Activated CD8-positive, alpha-beta memory T cell treated with anti-CD3 and anti-CD28 coated beads for 48 hours (primary cell): Measurements from ENCODE around the gene PXT1.
"Not testable (repeated sequence)": the region's sequence is repeated elsewhere in the genome, so short reads cannot be mapped to it uniquely, and the experiment has no call there.

Experiments
- DNase-seq, 3 experiments: peaks; one replicate each; pipeline ENCODE4 v3.0.0-alpha.2; 2020; ENCODE audit warnings: low read depth in 2 of 3, low spot score in 2 of 3

The PXT1 gene

DNA sequence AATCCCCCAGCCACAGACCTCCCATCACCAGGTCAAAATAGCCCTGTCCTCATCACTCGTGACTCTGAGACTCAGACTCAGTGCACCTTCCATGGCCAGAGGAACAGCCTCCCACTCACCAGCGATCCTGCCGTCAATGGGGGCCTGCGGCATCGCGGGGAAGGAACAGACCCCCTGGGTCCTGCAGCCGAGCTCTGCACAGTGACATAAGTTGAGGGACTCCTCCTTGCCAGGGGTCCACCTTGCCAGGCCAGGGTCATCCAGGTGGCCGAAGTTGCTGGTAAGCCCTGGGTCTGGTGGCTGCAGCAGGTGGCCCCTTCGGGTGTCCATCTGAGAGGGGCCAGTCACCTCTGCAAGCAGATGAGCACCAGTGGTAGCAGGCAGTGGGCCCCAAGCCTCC is 71.4 kb downstream of the PXT1 start:
- DNase-seq: no peak

DNA sequence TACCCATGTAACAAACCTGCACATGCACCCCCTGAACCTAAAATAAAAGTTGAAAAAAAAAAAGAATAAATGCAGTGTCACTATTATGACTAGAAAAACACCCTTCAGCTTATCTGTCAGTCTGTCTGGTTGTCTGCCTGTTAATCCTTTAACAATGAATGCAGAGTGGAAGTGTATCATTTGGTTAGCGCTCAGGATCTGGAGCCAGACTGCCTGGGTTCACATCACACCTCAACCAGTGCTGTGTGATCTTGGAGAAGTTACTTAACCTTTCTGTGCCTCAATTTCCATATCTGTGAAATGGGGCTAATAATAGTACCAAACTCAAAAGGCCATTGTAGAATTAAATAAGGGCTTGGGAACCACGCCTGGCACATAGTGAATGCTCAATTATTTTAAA is 72.0 kb downstream of the PXT1 start:
- no peak for DNase-seq

GRCh38 chr6:36368921-36369865 is 73.5 kb downstream of the PXT1 start:
- no peak for DNase-seq

GRCh38 chr6:36368421-36368820 is 74.2 kb downstream of the PXT1 start:
- no peak for DNase-seq

GRCh38 chr6:36367743-36368142 is 74.9 kb downstream of the PXT1 start:
- no peak for DNase-seq

DNA sequence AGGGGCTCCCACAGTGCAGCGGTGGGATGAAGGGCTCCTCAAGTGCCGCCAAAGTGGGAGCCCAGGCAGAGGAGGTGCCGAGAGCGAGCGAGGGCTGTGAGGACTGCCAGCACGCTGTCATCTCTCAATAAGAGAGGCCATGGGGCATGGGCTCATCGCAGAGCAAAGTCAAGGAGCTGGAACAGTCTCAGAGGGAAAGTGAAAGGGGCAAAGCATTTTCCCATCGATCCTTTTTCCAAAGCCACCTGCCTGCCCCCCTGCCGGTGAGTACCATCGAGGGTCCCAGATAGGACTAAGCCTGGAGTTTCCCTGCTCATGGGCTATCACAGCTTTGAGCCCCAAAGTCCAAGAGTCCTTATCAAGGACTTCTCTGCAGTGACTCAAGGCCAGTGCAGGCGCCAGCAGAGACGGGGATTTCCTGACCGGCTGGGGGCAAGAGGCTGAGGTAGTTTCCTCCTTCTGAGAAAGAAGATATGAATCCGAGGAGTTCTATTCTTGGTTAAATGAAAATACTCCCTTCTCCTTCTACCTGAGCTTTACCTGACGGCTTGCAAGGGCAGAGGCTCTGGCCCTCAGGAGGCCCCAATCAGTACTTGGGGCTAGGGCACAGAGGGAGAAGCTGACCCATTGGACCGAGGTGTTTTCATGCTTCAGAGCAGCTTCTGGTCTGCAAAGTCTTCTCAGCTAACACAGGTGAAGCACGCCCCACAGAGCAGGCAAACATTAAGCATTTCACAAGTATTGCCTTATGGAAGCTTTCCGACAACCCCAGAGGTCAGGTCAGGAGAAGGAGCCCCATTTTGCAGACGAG is 77.8 kb downstream of the PXT1 start:
- no peak for DNase-seq

DNA sequence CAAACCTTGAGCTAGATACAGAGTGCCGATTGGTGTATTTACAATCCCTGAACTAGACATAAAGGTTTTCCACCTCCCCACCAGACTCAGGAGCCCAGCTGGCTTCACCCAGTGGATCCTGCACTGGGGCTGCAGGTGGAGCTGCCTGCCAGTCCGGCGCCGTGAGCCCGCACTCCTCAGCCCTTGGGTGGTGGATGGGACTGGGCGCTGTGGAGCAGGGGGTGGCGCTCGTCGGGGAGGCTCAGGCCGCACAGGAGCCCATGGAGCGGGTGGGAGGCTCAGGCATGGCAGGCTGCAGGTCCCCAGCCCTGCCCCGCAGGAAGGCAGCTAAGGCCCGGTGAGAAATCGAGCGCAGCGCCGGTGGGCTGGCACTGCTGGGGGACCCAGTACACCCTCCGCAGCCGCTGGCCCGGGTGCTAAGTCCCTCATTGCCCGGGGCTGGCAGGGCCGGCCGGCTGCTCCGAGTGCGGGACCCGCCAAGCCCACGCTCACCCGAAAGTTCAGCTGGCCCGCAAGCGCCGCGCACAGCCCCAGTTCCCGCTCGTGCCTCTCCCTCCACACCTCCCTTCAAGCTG is 78.5 kb downstream of the PXT1 start:
- not testable (repeated sequence) for DNase-seq

DNA sequence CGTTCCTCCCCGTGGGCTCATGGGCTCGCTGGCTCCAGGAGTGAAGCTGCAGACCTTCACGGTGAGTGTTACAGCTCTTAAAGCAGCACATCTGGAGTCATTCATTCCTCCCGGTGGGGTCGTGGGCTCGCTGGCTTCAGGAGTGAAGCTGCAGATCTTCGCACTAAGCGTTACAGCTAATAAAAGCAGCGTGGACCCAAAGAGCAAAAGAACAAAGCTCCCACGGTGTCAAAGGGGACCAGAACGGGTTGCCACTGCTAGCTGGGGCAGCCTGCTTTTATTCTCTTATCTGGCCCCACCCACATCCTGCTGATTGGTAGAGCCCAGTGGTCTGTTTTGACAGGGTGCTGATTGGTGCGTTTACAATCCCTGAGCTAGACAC is 79.3 kb downstream of the PXT1 start:
- DNase-seq: not testable (repeated sequence)

- no peak for DNase-seq
Measured at GRCh38 chr6:36362551-36363370, 79.9 kb downstream of the PXT1 start.

DNA sequence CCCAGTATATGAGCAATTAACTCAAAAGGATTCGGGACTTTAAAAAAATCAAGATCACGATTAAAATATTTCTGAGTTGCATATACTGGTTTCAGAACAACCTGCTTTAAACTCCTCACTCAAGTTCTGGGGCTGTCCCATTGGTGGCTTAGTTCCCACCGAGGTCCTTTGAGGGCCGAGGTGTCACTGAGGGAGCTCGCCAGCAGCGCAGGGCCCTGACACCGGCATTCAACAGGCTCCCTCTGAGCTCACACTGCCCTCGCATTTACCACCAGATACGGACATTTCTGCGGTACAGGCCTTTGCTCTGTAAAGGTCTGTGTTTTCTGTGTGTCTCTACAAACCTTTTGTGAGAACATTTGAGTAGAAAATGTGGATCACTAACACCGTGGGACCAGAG is 81.6 kb downstream of the PXT1 start:
- no peak for DNase-seq

DNA sequence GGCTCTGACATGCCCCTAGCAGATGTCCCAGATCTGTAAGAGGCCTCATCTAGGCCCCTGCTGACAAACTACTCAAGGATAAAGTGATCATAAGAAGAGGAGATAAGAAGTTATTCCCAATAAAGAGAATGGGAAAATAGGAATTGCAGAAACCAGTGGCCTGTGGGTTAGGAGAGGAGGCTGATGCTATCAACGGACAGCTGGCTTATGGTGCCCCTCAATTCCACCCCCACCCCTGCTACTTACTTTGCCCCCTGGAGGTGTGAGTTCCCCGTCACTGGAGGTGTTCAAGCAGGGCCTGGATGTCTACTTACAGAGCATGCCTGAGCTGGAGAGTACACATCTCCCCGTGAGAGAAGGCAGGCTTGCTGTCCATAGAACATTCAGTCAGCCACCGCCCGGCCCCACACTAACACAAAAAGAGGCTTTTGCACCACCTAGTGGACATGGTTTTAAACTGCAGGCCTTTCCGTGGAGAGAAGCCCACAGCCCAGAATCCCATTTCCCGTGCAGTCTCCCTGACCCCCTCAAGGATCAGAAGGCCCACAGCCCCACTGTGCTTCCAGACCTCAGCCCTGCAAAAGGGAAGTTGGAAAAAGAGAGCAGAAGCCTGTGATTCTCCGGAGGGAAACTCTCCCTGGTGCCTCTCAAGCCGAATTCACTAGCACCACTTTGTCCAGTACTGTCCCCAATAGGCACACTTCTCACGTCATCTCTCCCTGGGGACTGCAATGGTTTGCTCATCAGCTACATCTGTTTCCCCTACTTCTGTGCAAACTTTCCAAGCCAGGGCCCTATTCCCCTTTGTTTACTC is 82.2 kb downstream of the PXT1 start:
- DNase-seq: peak; percentile 25 to 62 (median 33)

GRCh38 chr6:36358226-36358915 is 84.3 kb downstream of the PXT1 start:
- no peak for DNase-seq

DNA sequence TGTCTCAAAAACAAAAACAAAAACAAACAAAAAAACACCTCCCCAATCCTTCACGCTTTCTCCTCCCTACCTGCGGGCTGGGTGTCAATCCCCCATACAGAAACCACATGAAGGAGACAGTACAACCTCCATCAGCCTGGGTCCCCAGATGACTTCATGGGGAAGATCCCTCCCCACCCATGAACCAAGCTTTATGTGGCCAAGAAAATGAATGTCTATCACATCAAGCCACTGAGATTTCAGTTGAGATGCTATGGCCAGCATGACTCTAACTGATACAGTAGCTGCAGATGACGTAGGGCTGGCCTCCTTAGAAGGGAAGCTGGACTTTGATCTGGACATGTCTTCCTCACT is 84.8 kb downstream of the PXT1 start:
- DNase-seq: no peak

DNA sequence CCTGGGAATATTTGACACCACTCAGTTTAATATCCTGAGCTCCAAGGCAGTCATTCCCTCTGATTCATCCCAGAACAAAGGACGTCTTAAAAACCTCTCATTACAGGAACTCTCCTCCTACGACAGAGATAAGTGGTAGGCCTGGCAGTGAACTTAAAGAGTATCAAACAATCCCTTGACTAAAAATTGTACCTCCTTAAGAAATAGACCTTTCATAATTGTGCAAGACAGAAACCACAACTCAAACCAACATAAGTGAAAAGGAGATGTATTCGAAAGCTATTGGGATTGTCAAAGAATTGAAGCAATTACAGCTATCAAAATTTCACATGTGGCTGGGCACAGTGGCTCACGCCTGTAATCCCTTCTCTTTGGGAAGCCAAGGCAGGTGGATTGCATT is 86.8 kb downstream of the PXT1 start:
- no peak for DNase-seq

- no peak for DNase-seq
Measured at GRCh38 chr6:36353411-36353915, 89.2 kb downstream of the PXT1 start.

GRCh38 chr6:36352477-36353157 is 90.0 kb downstream of the PXT1 start:
- no peak for DNase-seq

DNA sequence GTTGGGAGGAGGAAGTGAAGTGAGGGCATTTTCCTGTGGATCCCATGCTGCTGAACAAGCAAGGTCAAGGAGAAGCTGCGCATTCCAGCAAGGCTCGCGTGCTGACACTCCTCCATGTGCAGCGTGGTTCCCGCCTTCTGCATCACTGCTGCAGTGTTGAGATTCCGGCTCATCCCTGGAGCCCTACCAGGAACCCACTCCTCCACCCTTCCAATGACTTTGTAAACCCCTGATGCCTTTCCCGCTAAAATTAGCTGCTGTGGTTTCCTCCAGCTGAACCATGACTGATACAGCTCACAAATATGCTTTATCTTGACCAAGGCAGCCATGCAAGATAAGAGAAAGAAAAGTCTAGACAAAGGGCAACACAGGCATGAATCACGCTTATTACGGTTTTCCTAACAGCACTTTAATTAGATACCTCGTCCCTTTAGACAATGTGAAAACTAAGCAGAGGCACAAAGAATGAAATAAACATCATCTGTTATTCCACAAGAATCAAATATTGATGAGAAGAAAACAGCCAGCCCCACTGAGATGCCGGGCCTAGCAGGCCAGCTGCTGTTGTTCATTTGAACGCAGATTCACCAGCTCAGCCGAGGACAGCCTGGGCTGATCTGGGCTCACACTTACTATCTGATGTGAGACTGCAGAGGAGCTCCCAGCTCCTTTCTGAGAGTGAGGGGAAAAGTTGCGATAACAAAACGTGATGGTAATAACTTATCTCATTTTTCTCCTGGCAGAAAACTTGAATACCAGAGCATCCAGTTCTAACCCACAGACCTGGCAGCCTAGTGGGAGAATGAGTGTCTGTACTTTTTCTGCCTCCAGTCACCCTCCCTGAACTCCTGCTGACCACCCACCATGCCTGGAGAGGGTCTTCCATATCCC is 91.7 kb downstream of the PXT1 start:
- DNase-seq: no peak

DNA sequence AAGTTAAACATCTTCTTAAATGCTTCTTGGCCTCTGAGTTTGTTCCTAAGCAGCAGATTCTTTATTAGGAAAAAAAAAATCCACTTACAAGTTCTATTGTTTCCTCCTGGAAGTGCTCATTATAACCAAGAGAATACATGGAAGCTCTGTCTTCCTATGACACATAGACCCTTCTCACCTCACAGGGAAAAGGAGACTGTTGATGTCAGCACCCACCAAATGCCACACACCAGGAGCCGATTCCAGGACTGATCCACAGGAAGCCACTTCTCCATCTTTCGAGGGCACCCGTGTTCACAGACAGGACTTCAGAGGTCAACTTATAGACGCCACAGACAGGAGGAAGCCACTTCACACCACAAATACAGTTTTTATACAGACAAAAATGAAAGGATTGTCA is 92.6 kb downstream of the PXT1 start:
- DNase-seq: no peak
